ENCODE results near the gene EHF.

EHF gene

DNA sequence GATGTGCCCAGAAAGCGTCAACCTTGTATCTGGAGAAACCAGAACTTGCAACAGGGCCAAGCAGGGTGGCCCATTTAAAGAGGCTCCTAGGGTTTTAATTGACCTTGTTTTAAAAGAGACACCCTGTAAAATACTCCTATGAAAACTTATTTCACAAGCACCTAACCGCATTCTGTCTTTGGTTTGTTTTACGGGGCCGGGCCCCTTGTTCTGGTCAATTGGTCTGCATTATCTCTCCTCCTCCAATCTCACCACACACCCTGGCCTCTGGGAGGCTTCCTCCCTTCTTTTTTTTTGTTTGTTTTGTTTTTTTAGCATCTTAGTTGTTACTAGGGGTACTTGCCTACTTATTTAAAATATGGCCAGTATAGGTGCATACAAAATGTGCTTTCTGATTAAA lies 4.7 kb downstream of the EHF start:
- no peak for DNase-seq (ENCODE audit: low read depth)

DNA sequence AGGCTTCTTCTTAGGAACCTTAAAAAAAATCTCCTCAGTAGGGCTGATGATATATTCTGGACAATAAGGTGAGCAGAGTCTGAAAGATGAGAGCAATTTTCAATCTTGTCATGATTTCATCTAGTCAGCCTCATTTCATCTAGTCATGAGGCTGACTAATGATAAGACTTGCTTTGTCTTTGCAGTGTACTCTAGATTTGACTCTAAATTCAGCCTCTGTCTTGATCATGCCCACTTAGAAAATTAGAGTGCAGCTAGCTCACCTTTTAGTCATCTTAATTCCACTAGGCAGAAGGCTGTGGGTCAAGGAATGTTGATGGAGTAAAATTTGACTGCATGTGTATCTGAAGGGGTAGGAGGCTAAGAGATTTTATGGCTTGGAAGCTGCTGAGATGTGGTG lies 5.5 kb downstream of the EHF start:
- no peak for DNase-seq (ENCODE audit: low read depth)

DNA sequence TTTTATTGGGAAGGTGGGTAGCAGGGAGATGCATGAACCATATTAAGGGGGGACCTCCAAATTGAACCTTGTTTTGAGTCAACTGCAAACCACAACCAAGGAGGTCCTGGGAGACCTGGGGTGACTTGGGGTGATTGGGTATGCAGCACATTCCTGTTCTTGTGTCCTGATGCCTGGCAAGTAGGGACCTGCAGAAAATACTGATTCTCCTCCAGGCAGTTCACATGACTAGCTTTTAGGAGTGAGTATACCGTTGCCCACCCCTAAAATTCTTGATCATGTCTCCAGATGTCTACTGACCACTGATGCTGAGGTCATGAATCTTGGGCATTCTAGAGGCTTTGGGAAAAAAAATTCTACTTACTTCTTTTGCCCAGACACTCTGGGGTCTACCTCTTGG lies 6.3 kb downstream of the EHF start:
- DNase-seq (ENCODE audit: low read depth): no peak

DNA sequence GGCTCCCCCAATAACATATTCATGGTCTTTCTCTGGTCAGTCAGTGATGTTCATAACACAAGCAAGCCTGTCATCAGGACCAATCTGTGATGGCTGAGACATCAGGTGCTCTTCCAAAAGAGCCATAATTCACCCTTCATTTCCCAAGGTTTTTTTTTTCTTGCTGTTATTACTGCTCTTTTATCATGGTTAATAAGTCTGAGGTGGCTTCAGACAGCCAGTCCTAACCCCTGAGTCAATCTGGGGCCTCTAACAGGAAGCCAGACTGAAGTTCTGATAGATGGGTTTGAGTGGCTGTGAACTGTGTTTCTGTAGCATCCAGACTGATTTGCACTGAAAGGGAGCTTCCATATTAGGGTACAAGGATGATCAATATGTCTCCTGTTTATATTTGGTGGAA lies 8.8 kb downstream of the EHF start:
- DNase-seq (ENCODE audit: low read depth): no peak

DNA sequence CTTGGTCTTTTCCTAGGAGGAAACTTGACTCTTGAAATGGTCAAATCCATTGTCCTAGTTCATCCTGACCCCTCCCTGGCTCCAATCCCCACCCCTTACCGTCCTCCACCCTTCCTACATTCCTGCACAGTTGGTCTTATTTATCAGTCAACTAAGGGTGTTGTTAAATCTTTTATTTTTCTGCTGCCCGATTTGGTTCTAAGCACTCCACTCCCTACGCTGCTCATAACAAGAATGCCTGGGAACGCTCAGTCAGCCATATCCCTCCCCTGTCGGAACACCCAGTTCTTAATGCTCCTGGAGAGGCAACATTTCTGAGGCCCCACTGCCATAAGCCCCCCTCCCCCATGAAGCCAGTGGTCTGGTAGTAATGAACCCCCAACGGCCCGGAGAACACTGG lies 9.7 kb downstream of the EHF start:
- DNase-seq (ENCODE audit: low read depth): no peak

DNA sequence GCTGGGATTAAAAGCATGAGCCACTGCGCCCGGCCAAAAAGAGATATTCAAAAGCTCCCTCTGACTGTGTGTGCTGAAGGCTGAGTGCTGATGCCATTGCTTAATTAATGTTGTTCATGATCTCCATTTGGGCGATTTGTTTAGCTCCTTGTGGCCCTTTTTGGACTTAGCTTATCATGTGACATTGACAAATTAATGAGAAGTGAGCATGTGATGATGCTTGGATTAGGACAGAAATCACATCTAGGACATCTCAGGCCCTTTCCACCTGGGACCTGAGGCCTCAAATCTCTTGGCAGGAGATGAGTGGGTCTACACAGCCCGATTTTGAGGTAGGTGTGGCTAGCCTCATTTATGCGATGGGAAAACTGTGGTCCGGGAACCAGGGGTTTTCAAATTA lies 10.4 kb downstream of the EHF start:
- DNase-seq (ENCODE audit: low read depth): no peak

DNA sequence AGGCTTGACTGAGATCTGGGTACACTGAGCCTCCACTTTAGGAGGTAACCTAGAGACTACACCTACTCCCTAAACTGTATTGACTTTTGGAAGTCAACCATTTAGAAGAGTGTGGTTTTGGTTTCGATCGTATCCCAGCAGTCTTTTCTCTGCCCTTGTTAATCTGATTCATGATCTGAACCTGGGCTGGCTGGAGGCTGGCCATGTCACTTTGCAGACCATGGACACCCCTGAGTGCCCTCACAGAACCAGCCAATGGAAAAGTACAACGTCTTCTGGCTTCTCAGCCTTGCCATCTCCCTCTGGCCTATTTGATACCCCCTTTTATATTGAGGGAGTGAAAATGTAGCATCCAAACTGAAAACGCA lies 10.8 kb downstream of the EHF start:
- DNase-seq (ENCODE audit: low read depth): no peak

DNA sequence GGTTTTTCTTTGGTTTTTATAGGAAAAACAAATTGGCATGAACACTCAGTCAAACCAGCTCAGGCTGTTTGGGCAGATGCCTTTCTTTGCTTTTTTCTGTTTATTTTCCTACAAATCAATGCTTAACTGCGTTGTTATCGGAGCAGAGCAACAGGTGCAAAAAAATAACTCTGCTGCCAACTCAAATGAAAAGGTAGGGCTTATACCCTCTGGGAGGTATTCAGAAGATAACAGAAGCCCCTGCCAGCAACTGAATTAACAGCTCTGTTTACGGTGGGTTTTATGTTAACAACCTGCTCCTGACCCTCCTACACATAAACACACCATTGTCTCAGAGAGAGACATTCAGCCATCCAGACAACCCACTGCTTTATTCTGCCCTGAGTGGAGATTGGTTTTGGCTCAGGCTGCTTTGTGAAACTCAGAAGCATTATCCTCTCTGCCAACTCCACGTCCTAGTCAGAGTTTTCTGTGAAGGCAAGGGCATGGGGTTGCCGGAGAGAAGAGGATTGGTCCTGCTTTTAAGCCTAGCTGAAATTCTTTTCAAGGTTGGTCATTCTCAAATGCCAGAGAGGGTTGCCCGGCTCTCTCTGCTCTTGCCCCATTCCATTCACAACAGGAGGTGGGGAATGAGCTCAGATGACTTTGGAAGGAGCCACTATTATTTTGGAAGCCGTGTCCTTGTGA lies 11.4 kb downstream of the EHF start:
- no peak for DNase-seq (ENCODE audit: low read depth)

DNA sequence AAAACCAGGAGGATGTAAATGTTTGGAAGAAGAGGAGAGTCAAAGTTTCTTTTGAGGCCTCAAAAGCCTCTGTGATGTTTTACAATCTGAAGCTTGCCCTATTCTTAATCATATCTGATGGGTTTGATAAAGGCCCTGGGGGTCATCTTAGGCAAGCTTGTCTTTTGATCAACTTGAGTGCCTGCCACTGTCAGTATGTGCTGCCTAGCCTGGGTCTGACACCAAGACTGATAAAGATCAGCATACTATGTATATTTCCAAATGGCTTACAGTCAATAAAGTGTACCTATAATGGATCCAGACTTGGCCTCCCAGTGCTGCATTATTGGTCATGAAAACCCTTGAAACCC lies 12.7 kb downstream of the EHF start:
- DNase-seq (ENCODE audit: low read depth): no peak

DNA sequence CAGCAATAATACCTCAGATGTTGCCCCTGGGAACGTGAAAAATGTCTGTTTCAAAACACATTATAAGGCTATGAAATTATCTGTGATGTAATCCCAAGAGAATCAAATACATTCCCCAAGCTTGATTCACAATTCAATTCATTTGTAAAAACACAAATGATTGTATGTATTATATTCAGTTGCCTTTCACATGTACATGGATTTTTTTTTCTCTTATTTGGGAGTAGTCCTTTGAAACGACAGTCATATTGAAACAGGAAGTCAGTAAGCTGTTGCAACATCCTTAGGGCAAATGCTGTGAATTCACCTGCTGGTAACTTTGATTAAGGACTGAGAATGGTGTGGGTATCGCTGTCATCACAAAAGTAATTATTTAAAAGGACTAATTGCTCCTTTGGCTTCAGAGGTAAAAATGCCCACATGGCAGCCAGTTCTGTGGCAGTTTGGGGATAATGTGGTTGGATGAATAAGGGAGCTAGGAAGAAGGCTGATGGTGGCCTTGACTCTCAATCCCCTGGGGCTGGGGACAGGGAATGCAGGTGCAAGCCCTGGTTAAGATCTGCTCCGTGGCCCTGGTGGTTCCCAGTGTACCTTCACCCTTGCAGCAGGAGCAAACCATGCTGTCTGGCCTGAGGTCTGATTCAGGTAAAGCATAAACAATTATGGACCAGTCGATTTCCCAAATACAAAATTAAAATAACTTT lies 13.2 kb downstream of the EHF start:
- no peak for DNase-seq (ENCODE audit: low read depth)

DNA sequence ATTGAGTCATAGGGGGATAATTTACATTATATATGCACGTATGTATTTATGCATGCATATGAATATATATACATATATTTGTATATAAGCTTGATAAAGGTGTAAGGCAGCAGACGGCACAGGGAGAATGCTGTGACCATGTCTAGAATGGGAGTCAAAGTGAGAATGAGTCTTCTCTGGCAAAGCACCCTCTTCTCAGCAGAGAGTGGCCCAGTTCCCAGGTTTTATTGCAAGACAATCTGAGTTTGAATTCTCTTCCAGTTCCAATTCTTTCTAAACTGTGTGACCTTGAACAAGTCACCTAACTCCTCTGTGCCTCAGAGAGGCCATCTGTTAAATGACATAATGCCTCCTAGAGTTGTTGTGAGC lies 13.8 kb downstream of the EHF start:
- no peak for DNase-seq (ENCODE audit: low read depth)

DNA sequence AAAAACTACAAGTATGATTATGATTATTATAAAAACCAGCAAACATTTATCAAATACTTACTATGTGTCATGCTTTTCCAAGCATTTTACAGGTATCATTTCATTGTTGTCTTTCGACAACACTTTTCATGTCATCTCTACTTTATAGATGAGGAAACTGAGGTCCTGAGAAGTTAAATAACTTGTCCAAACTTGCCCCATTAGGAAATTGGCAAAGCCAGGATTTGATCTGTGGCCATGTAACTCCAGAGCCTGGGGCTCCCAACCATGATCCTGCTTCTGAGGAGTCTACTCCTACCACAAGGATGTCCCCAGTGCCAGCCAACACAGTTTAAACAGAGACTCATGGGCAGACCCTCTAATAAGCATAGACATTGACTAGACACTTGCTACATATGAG lies 15.2 kb downstream of the EHF start:
- no peak for DNase-seq (ENCODE audit: low read depth)

DNA sequence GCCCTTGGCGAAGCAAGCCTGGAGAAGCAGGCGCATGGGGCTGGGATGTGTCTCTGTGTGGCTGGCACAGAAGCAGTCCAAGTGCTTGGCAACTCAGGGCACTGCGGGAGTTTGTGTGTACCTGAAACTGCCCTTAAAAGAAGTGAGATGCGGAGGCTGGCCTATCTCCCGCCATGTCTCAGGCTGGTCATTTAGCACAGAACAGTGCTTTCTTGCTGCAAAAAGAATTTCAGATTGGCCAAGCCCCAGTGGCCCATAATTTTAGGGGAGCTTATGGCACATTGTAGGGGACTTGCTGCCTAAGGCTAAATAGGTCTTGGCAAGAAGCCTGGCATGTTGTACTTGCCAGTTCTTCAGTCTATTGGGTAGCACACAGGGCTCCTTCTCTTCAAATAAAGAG lies 16.4 kb downstream of the EHF start:
- no peak for DNase-seq (ENCODE audit: low read depth)

DNA sequence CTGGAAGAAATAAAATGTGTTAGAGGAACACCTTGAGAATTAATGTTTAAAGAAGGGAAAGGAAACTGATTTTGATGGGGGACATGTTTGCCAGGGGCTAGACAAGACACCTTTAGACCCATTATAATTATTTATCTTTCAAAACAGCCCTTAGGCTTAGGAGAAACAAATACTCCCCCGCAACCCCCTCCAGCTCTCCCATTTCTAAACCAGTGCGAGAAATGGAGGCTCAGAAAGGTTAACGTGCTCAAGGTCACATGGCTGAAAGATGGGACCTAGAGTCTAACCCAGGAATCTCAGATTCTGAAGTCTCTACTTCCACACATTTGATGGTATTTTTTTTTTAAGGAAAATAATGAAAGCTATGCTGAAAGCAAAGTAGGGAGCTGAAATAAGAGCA lies 18.0 kb downstream of the EHF start:
- DNase-seq (ENCODE audit: low read depth): no peak

DNA sequence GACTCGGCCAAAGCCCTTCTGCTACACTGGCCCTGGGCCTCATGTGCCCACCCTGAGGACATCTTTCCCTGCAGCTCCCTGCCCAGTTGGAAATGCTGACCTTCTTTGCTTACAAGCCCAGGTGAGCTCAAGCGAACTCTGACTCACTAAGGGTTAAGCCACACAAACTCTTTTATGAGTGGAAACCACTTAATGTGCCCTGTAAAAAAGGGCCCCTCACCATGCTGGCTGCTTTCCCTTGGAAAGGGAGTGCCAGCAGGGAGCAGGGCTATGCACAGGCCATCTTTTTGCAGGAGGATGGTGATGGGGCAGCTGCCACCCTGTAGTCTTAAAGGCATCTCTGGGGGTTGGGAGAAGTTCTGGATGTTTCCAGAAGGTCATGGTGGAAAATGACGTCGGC lies 18.7 kb downstream of the EHF start:
- no peak for DNase-seq (ENCODE audit: low read depth)

DNA sequence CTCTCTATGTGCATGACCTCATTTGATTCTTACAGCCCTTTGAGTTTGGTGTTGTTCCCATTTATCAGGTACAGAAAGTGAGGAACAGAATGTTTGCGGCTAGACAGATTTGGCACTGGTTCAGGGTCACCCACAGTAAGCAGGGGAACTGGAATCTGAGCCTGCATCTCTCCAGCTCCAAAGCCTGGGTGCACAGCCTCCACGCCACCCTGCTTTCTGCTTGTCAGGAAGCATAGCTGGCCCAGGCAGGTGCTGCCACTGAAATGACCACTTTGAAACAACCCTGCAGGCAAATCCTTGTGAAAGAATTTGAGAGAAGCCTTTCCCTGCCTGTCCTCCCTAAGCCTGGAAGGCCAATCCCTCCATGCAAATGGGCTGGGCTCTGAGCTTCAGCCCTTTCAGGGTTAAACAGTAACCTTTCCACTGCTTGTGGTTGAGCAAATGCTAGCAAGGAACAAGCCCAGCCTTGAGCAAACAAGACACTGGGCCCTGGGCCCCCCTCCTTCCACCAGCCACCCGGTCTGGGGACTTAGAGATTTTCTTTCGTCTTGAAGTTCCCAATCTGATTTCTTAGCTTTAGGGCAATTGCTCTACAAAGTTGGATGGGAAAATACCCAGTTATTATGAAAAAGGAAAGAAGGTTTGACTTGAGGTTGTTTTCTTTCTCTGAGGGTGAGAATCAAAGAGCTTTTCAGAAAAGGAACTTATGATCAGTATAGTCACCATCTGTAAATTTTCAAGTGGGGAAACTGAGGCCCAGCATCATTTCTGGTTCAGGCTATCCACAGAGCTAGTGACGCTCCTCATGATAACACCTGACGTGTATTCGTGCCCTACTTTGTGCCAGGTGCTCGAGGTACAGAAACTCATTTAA lies 19.4 kb downstream of the EHF start:
- no peak for DNase-seq (ENCODE audit: low read depth)

DNA sequence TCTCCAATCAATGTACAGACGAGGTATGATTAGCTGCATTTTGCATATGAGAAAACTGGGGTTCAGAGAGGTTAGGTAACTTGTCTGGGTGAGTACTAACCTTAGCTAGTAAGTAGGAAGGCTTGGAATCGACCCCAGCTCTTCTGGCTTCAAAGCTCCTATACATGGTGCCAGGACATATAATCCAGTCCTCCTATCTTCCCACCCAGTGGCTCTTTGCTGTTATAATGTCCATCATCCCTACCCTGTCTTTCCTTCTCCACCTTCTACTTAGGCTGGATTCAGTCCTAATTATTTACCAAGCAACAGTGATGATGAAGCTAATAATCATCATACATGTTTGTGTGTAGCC lies 20.0 kb downstream of the EHF start:
- no peak for DNase-seq (ENCODE audit: low read depth)

DNA sequence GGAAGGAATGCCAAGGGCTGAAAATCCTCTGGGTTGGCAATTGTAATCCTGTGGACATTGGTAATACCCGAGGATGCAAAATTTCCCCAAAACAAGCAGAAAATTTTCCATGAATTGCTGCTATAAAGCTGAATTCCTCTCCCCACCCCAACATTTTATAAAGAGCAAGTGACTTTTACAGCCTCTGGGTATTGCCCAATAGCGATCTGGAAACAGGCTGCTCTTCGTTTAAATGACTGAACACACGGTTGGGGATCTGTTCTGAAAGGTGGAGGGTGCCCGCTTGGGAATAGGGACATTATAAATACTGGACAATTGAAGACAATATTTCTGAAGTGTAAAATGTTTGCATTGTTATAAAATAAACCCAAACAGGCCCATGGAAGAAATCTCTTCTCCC lies 20.6 kb downstream of the EHF start:
- no peak for DNase-seq (ENCODE audit: low read depth)

DNA sequence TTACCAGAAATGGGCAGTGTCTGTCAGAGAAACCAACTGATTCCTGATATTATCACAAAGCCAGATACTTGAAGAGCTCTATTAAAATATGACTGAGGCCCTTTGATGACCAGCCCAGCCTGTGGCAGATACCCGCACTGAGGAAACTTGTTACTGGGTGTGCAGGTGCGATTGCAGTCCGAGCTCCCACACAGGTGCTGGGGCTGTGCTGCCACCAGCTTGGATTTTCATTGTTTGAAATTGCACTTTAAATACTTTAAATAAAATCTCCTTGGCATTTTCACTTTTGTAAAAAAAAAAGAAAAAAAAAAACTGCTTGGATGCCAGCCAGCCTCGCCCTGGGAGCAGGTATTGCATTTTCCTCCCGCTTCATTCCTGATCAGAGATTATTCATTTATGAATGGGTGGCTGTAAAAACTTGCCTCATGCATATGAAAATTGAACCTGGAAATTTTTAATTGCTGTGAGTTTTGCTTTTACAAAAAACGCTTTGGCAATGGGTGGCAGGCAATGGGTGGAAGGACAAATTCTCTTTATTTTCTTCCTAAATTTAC lies 21.2 kb downstream of the EHF start:
- no peak for DNase-seq (ENCODE audit: low read depth)

DNA sequence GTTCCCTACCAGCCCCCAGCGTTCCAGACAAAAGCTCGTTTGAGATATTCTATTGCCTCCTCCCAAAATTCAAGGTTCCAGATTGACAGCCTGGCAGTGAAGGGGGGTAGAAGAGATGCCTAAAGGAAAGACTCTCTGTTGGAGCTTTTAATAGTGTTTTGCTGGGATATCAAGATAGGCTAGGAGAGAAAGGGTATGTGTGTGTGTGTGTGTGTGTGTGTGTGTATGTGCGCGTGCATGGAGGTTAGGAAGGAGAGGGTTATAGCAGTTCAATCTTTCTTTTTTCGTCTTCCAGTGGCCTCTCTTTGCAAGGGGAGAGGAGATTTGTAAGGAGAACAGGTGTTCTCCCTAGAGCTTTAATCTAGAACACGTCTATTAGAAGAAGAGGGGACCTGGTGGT lies 22.0 kb downstream of the EHF start:
- DNase-seq (ENCODE audit: low read depth): no peak

DNA sequence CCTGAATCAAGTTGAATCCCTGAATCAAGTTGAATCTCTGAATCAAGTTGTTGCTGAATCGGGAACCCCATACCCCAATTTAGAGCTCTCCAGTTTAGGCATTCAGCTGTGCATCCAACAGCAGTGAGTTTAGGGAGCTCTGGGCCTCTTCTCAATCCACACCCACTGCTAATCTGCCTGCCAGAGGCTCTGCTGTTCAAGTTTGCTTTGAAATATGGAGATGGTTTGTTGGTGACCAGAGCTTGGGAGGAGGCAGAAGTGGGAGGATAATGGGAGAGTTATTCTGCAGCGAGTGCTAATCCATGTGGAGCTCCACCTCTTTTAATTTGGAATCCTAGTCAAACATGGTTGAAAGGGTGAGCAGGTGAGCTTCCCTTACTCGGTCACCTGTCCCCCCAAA lies 22.4 kb downstream of the EHF start:
- DNase-seq (ENCODE audit: low read depth): no peak

DNA sequence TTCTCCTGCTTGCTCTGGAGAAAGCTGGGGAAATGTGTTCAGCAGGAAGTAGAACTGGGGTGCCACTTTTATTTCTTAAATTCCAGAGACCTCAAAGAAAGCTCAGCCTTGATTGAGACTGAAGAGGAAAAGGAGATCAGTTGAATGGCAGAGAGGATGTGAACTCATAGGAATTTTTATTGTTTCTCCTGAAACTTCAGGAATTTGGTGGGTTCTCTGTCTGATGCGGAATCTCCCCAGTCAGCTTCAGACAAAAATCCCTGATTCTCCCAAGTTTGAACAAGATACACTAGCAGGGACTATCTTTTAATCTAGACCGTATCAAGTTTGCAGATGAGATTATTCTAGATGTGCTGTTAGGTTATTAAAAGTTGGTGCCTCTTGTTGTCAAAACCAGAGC lies 23.0 kb downstream of the EHF start:
- DNase-seq (ENCODE audit: low read depth): no peak

DNA sequence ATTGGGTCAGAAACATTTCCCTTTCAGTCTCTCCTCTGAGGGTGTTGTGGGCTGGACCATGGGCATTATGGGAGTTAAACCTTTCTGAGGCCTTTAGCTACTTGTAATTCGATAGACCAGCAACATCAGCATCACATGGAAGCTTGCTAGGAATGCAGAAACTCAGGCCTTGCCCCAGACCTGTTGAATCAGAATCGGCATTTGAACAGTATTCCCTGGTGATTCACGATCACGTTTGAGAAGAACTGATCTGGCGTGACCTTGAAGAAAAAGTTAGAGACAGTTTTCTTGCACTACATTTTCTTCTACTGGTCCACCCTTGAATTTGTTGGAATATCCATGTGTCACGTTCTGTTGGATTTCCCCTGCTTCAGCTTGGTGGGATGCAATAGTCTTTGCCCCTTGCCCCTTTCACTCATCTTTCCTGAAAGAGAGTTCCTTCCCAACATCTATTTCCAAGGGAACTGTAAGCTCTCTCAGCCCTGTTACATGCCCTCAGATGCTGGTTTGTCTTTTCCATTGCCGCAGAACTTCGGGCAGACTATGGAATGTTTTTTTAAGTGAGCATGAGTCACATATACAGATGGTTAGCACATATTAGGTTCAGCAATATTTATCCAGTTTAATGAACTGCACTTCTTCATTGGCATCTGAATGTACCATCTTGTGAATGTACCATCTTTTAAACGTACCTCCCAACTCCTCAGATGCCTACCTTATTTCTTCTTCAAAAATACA lies 23.9 kb downstream of the EHF start:
- DNase-seq (ENCODE audit: low read depth): no peak

All from stimulated activated CD8-positive, alpha-beta memory T cell treated with anti-CD3 and anti-CD28 coated beads, Interleukin-7, amount 100 ng/mL, for 24 hours (primary cell).